ENCODE data around the gene SLC36A4.

Gene SLC36A4

DNA sequence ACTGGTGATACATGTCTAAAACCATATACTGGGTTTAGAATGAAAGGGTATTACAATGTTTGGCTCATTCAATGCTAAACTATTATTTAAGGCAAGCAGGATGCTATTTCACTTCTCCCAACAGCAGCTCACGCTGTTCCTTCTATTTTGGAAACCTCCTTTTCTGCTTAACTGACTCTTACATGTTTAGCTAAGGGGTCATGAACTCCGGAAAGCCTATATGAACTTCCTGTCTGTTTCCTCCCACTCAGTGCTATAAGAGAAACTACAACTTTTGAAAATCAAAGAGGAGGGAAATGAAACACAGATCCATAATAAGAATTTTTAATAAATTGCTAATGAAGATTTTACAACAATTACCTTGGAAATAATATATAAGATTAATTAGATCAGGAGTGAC is 30.9 kb downstream of the SLC36A4 start:
- TF ChIP-seq, protein P1, sequence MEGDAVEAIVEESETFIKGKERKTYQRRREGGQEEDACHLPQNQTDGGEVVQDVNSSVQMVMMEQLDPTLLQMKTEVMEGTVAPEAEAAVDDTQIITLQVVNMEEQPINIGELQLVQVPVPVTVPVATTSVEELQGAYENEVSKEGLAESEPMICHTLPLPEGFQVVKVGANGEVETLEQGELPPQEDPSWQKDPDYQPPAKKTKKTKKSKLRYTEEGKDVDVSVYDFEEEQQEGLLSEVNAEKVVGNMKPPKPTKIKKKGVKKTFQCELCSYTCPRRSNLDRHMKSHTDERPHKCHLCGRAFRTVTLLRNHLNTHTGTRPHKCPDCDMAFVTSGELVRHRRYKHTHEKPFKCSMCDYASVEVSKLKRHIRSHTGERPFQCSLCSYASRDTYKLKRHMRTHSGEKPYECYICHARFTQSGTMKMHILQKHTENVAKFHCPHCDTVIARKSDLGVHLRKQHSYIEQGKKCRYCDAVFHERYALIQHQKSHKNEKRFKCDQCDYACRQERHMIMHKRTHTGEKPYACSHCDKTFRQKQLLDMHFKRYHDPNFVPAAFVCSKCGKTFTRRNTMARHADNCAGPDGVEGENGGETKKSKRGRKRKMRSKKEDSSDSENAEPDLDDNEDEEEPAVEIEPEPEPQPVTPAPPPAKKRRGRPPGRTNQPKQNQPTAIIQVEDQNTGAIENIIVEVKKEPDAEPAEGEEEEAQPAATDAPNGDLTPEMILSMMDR (IDR thresholded peaks at IDR 0.05; ENCODE audit: low read depth, low read length) = no peak

DNA sequence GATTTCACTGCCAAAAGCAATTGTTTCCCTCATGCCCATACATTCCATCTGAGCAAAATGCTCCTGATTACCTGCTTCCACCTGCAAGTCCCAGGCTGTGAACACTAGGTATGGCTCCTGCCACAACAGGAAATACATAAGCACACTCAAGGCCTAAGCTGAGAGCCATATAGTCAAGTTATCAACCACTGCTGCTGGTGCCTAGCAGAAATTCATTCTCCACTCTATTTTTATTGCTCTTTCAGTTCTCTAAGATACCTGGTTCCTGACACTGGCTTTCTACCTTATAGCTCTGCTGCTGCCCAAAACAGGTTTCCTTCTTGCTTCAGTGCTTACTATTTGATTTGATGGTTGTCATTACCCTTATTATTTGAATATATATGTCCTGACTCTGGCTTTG is 31.6 kb downstream of the SLC36A4 start:
- TF ChIP-seq, protein P1 (IDR thresholded peaks at IDR 0.05; ENCODE audit: low read depth, low read length) = no peak
- H3K4me3 ChIP-seq (ENCODE audit: low read depth, low read length) = no peak overlapping the region

More for the DNA sequence above, 30.9 kb downstream of the SLC36A4 start:
- no peak overlapping the region for H3K4me3 ChIP-seq (ENCODE audit: low read depth, low read length)

DNA sequence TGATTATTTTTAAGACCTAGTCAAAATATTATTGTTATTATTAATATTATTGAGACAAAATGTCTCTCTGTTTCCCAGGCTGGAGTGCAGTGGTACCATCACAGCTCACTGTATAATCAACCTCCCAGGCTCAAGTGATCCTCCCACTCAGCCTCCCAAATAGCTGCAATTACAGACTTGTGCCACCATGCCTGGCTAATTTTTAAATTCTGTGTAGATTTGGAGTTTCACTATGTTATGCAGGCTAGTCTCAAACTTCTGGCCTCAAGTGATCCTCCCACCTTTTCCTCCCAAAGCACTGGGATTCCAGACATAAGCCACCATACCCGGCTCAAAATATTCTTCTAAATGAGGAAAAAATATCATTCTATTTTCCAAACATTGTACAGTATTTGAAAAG is 37.0 kb downstream of the SLC36A4 start:
- TF ChIP-seq, protein P1 (IDR thresholded peaks at IDR 0.05; ENCODE audit: low read depth, low read length) = no peak
- no peak overlapping the region for H3K4me3 ChIP-seq (ENCODE audit: low read depth, low read length)

DNA sequence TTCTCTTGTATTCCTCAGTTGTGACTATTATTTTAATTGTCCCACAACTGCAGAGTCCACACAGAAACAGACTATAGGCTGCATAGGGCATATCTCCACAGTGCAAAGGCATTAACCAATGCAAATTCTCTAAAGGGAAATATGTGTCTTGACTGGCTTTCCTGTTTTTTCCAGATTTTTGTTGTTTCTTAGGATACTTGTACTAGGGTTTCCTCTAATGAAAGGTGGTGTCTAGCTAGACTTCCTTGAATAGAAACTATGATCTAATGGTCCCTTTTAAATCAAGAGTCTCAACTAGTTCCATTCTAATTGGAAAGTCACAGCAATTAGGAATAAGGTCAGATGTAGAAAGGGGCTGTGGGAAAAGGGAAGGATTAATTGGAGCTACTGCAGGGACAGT is 37.6 kb downstream of the SLC36A4 start:
- TF ChIP-seq, protein P1 (IDR thresholded peaks at IDR 0.05; ENCODE audit: low read depth, low read length) = no peak
- H3K4me3 ChIP-seq (ENCODE audit: low read depth, low read length) = no peak overlapping the region

DNA sequence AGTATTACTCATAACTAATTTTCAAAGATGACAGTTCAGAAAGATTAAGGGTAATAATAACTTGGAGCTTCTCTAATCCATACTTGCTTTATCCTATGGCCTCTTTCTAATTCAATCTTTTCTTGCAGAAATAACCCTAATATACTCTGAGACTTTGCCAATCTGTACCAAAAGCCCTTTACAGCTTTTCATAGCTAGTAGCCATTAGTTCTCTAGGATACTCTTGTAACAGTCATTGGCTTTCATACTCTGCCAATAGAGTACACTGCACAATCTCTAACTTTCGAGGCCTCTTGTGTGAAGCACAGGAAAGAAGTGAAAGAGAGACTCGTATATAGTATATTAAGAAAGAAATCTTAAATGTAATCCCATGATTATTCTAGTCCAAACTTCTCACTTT is 38.1 kb downstream of the SLC36A4 start:
- TF ChIP-seq, protein P1 (IDR thresholded peaks at IDR 0.05; ENCODE audit: low read depth, low read length) = no peak
- H3K4me3 ChIP-seq (ENCODE audit: low read depth, low read length) = no peak overlapping the region

DNA sequence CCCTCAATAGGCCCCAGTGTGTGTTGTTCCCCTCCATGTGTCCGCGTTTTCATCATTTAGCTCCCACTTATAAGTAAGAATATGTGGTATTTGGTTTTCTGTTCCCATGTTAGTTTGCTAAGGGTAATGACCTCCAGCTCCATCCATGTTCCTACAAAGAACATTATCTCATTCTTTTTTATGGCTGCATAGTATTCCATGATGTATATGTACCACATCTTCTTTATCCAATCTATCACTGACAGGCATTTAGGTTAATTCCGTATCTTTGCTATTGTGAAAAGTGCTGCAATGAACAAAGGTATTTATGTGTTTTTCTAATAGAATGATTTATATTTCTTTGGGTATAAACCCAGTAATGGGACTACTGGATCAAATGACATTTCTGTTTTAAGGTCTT is 42.1 kb downstream of the SLC36A4 start:
- TF ChIP-seq, protein P1 (IDR thresholded peaks at IDR 0.05; ENCODE audit: low read depth, low read length) = no peak
- H3K4me3 ChIP-seq (ENCODE audit: low read depth, low read length) = no peak overlapping the region

DNA sequence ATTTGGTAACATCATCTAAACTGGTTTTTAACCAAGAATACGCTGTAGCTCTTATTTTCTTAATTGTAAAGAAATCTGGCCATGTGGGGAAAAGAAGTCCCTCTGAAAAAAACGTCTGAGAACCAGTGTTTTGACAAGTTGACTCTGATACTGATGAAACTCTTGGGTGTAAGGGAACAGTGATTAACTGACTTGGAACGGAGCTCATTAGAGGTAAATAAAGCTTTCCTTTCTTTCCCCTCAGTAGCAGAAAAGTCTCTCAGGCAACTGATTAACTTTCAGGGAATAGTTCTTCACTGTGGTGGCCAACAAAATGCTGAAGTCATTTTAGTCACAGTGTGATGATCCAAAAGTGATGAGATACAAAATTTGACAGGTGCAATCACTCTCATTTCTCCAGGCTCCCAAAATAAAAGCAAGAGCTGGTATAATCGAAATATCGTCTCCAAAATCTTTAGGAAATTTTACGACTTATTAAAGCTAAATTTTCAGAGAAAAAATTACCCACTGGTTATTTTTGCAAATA is 52.3 kb downstream of the SLC36A4 start:
- H3K4me3 ChIP-seq (ENCODE audit: low read depth, low read length) = no peak overlapping the region
- TF ChIP-seq, protein P1 (IDR thresholded peaks at IDR 0.05; ENCODE audit: low read depth, low read length) = no peak

All from WI38 (cell line).